Measurements from ENCODE around the gene AKR1C8. TPM values are rescaled to one million over a fixed set of nuclear protein-coding genes. Genes with fewer than 3 reads are reported as not detected.

AKR1C8 gene
- total RNA-seq, 1 donor from 2014 or later: 0.78 TPM

- no peak for DNase-seq
Observed at GRCh38 chr10:5107860-5108526, 77.0 kb downstream of the AKR1C8 start.

DNA sequence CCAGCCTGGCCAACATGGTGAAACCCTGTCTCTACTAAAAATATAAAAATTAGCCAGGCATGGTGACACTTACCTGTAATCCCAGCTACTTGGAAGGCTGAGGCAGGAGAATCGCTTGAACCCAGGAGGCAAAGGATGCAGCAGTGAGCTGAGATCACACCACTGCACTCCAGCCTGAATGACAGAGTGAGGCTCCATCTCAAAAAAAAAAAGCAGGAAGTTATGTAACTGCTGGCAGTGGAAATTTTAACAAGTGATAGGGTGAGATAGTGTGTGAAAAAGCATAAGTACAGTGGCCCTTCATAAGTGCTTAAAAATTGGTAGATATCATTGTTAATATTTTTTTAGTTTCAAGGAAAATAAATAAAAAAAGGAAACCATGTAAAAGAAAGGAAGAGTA, 78.4 kb downstream of the AKR1C8 start:
- DNase-seq: no peak

DNA sequence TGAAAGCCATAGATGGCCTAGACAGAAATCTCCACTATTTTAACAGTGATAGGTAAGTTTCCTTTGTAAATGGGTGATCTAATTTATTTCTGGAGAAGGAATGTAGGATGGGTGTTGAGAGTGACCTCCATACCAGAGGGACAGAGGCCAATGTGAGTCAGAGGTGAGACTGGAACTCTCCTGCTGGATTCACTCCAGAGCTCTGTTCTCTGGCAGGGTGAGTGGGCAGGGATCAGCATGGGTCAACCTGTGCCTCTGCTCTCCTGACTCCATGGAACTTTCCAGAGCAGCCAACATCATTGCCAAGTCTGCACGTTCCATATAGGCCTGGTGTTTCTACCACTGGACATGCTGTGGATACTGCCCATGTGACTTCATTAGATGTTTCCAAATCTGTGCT, 79.3 kb downstream of the AKR1C8 start:
- no peak for DNase-seq

Other genes with a start within 250 kb of the AKR1C8 start
- gene AKR1C1, start 221.7 kb downstream of the AKR1C8 start, total RNA-seq: 36.8 TPM
- gene AKR1C2, start 181.3 kb downstream of the AKR1C8 start, total RNA-seq: 22.6 TPM
- gene AKR1C3, start 90.7 kb downstream of the AKR1C8 start, total RNA-seq: 8.0 TPM
- gene AKR1C4, start 11.7 kb upstream of the AKR1C8 start, total RNA-seq: not detected
- not detected for gene UCN3, start 179.8 kb upstream of the AKR1C8 start, total RNA-seq
- not detected for gene TUBAL3, start 219.7 kb upstream of the AKR1C8 start, total RNA-seq
- gene NET1, start 227.4 kb upstream of the AKR1C8 start, total RNA-seq: 23.6 TPM